ENCODE data around the gene PTRH1. TPM values are rescaled to one million over a fixed set of nuclear protein-coding genes. Genes with fewer than 3 reads are reported as not detected.

Gene PTRH1
- total and polyA plus RNA-seq, 10 of the 15 experiments (the other 5 are each of a cell fraction or from before 2014, with no cell fraction given) = 0.69 to 38.4 (median 10.2) TPM

DNA sequence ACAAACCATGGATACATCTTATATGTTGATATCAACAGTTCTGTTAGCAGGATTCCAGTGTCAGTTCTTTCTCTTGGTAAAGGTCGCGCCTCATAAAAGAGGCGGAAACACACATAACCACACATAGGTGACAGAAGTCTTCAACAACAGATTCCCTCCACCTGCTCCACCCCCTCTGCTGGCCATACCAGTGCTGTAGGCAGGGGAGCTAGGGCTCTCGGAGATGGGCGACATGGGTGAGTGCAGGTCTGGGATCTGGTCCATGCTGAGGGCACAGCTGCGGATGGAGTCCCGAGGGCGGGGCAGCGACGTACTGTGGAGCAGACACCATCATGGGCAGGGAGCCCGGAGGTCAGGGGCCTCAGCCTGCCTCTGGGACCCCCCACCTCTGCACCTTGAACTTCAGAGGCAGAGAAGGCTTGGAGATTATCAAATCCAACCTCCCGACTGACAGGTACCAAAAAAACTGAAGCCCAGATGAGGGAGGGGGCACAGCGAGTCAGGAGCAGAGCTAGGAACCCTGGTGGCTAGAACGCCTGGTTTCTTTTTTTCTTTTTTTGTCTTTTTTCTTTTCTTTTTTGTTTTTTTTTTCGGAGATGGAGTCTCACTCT is 31.6 kb upstream of the PTRH1 start (continued):
- TF ChIP-seq, protein P1, sequence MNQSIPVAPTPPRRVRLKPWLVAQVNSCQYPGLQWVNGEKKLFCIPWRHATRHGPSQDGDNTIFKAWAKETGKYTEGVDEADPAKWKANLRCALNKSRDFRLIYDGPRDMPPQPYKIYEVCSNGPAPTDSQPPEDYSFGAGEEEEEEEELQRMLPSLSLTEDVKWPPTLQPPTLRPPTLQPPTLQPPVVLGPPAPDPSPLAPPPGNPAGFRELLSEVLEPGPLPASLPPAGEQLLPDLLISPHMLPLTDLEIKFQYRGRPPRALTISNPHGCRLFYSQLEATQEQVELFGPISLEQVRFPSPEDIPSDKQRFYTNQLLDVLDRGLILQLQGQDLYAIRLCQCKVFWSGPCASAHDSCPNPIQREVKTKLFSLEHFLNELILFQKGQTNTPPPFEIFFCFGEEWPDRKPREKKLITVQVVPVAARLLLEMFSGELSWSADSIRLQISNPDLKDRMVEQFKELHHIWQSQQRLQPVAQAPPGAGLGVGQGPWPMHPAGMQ (IDR thresholded peaks at IDR 0.05; ENCODE audit: borderline replicate concordance) = no peak

DNA sequence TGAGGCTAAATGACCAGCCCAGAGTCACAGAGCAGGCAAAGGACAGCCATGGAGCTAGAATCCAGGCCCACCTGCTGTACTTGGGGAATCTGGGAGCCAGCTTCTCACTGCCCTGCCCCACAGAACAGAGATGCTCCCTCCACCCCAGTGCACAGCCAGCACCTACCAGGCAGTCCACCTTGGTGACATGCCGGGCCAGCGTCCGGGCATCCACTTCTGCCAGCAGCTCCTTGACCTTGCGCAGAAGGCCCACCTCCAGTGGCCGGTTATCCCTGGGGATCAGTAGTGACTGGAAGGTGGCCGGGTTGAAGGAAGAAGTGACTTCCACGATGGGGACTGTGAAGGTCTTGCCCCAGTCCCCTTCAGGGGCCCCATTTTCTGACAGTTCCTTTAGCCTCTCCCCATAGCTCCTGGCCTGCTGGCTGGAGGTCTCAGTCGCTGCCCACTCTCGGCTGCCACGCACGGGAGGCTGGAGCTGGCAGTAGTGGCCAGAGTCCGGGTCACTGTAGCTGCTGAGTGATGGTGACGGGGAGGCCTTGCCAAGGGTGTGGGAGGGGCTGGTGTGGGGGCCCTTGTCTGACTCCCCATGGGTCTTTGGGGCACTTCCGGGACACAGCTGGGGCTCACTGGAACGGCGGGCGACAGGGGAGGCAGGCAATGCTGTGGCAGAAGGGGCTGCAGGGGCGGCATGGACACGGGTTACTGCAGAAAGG is 29.1 kb upstream of the PTRH1 start:
- Histone ChIP-seq H3K79me2 (ENCODE audit: control insufficient read depth, insufficient read depth, low read length) (no peaks in the 10 kb centered on the region), H3K9me3 (replicated peaks; ENCODE audit: control insufficient read depth, insufficient read depth, low read length) (no peaks in the 10 kb centered on the region), H2AFZ (ENCODE audit: control insufficient read depth, low read depth, low read length) (no peak overlapping the region), H3K4me1 (ENCODE audit: control insufficient read depth, insufficient read depth, low read length) (no peaks in the 10 kb centered on the region), H3K4me2 (ENCODE audit: control insufficient read depth, insufficient read depth) (no peak overlapping the region), H4K20me1 (ENCODE audit: control insufficient read depth, insufficient read depth) (no peaks in the 10 kb centered on the region), H3K4me3 (no peak overlapping the region), H3K36me3 (ENCODE audit: control insufficient read depth in 2 of 2, insufficient read depth in 2 of 2, low read length in 1 of 2) (peaks cover 24 to 28% of the 10 kb centered on the region in 2 experiments), H3K9ac (ENCODE audit: control insufficient read depth, insufficient read depth, low read length) (no peak overlapping the region), H3K27me3 (replicated peaks in 1 of 2; ENCODE audit: control insufficient read depth in 2 of 2, insufficient read depth in 2 of 2, low read length in 1 of 2) (no peaks in the 10 kb centered on the region), H3K27ac (ENCODE audit: control insufficient read depth, insufficient read depth) (no peak overlapping the region)
- no TSS peak for BruUV-seq (replicated peaks)
- intact Hi-C loops (cut with micrococcal nuclease; ENCODE audit: unreplicated experiment) = no loop called here
- FAIRE-seq = no peak
- no peak for ATAC-seq
- TF ChIP-seq, protein P2, sequence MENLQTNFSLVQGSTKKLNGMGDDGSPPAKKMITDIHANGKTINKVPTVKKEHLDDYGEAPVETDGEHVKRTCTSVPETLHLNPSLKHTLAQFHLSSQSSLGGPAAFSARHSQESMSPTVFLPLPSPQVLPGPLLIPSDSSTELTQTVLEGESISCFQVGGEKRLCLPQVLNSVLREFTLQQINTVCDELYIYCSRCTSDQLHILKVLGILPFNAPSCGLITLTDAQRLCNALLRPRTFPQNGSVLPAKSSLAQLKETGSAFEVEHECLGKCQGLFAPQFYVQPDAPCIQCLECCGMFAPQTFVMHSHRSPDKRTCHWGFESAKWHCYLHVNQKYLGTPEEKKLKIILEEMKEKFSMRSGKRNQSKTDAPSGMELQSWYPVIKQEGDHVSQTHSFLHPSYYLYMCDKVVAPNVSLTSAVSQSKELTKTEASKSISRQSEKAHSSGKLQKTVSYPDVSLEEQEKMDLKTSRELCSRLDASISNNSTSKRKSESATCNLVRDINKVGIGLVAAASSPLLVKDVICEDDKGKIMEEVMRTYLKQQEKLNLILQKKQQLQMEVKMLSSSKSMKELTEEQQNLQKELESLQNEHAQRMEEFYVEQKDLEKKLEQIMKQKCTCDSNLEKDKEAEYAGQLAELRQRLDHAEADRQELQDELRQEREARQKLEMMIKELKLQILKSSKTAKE (IDR thresholded peaks at IDR 0.05; ENCODE audit: low read depth, poor library complexity, severe bottlenecking) = no peak
- peak; percentile 38; the same call in 1 of the 2 replicates for TF ChIP-seq POLR2A (IDR thresholded peaks at IDR 0.05; ENCODE audit: low read depth, low read length)
- ChIA-PET SMC1A (ENCODE audit: uncharacterized antibody, unreplicated experiment) (interaction anchor here (0.8 kb wide), 1 partner anchor 177 kb away, joined by 3 read pairs; no protein-coding TSS in a partner anchor), CTCF (interaction anchor here (1.0 to 1.6 kb wide), 3 partner anchors 10 to 125 kb away, joined by 3 to 5 read pairs (median 3); partner anchors contain the start of genes SH2D3C and TOR2A), POLR2A (interaction anchor here (0.6 kb wide), 3 partner anchors 27 to 149 kb away, joined by 3 to 6 read pairs (median 4); no protein-coding TSS in a partner anchor), RAD21 (ENCODE audit: unreplicated experiment) (interaction anchor here (0.6 to 1.0 kb wide), 2 partner anchors 125 to 258 kb away, joined by 3 read pairs; no protein-coding TSS in a partner anchor)
- WGBS (ENCODE audit: insufficient coverage, insufficient replicate concordance, low lambda C conversion rate, missing lambda C conversion rate) = 94% methylated on average over 19 of the region's 19 CpGs
- in situ Hi-C loops (cut with MboI) = no loop called here
- no peak for DNase-seq (ENCODE audit: low read depth, low spot score)

Measured in GM12878 (cell line).